Neutrophil (primary cell): ENCODE data around the gene CHAD.

Experiments
- H3K27ac ChIP-seq: fragments of 200-600 bp; sonication (generic); 2 replicates; pipeline ENCODE4 v1.5.1; 2016; ENCODE audit warnings: mild to moderate bottlenecking, moderate library complexity
- H3K27me3 ChIP-seq: fragments of 200-600 bp; sonication (generic); 2 replicates; pipeline ENCODE4 v1.6.0; 2016; ENCODE audit warnings: mild to moderate bottlenecking
- H3K36me3 ChIP-seq: fragments of 200-600 bp; sonication (generic); 2 replicates; pipeline ENCODE4 v1.5.1; 2017
- H3K4me1 ChIP-seq, 2 experiments: fragments of 200-600 bp in 1 of 2; sonication (generic) in 1 of 2; 1 replicate in 1 of 2; 2 replicates in 1 of 2; pipeline versions ENCODE4 v1.5.1 to v1.6.1; 2013 to 2016; ENCODE audit warnings: low read depth in 1 of 2, low read length in 1 of 2, mild to moderate bottlenecking in 1 of 2, moderate library complexity in 1 of 2; ENCODE audit not compliant: control insufficient read depth in 1 of 2, insufficient read depth in 1 of 2
- H3K4me3 ChIP-seq, 2 experiments: fragments of 200-600 bp in 1 of 2; sonication (generic) in 1 of 2; 1 replicate in 1 of 2; 2 replicates in 1 of 2; pipeline ENCODE4 v1.5.1; 2013 to 2016; ENCODE audit warnings: low read depth in 1 of 2, low read length in 1 of 2, mild to moderate bottlenecking in 1 of 2, moderate library complexity in 1 of 2
- H3K9me3 ChIP-seq: fragments of 200-600 bp; sonication (generic); 2 replicates; pipeline ENCODE4 v1.5.1; 2016
- TF ChIP-seq, protein P1 (sequence below): fragments of 200-600 bp; sonication (generic); IDR thresholded peaks from 2 replicates; pipeline ENCODE4 v1.5.1; 2016; ENCODE audit warnings: antibody characterized with exemption

Gene CHAD

DNA sequence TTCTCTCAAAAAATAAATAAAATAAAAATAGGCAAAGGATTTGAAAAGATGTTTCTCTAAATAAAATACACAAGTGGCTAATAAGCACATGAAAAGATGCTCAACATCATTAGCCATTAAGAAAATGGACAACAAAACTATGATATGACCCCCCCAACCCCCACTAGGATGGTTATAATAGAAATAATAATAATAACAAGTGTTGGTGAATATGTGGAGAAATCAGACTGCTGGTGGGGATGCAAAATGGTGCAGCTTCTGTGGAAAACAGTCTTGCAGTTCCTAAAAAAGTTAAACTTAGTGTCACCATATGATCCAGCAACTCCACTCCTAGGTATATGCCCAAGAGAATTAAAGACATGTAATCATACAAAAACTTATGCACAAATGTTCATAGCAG lies 30.6 kb upstream of the CHAD start:
- Histone ChIP-seq H3K4me1 (peaks cover 0 to 5% of the 10 kb centered on the region in 2 experiments), H3K27ac (no peak overlapping the region)
- TF ChIP-seq, protein P1, sequence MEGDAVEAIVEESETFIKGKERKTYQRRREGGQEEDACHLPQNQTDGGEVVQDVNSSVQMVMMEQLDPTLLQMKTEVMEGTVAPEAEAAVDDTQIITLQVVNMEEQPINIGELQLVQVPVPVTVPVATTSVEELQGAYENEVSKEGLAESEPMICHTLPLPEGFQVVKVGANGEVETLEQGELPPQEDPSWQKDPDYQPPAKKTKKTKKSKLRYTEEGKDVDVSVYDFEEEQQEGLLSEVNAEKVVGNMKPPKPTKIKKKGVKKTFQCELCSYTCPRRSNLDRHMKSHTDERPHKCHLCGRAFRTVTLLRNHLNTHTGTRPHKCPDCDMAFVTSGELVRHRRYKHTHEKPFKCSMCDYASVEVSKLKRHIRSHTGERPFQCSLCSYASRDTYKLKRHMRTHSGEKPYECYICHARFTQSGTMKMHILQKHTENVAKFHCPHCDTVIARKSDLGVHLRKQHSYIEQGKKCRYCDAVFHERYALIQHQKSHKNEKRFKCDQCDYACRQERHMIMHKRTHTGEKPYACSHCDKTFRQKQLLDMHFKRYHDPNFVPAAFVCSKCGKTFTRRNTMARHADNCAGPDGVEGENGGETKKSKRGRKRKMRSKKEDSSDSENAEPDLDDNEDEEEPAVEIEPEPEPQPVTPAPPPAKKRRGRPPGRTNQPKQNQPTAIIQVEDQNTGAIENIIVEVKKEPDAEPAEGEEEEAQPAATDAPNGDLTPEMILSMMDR = no peak

GRCh38 chr17:50498021-50498874 lies 29.6 kb upstream of the CHAD start:
- Histone ChIP-seq H3K4me3 (no peak overlapping the region), H3K4me1 (no peaks in the 10 kb centered on the region), H3K27me3 (peaks cover 5% of the 10 kb centered on the region), H3K36me3 (no peaks in the 10 kb centered on the region), H3K27ac (no peak overlapping the region), H3K9me3 (no peaks in the 10 kb centered on the region)
- TF ChIP-seq, protein P1 = no peak

More for the DNA sequence above, 30.6 kb upstream of the CHAD start:
- no peak overlapping the region for H3K4me3 ChIP-seq
- no peaks in the 10 kb centered on the region for H3K9me3 ChIP-seq
- H3K36me3 ChIP-seq = no peaks in the 10 kb centered on the region
- H3K27me3 ChIP-seq = peaks cover 13% of the 10 kb centered on the region

DNA sequence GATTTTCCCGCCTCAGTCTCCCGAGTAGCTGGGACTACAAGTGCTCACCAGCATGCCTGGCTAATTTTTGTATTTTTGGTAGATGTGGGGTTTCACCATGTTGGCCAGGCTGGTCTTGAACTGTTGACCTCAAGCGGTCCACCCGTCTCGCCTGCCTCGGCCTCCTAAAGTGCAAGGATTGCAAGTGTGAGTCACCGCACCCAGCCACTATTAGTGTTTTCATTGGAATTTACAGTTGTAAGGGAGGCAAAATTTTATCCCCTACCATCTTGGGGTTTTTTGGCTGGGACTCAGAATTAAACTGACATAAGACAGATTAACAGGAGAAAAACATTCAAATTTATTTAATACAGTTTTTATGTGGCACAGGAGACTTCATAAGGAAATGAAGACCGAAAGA lies 27.2 kb upstream of the CHAD start:
- H3K9me3 ChIP-seq = no peaks in the 10 kb centered on the region
- no peak overlapping the region for H3K27ac ChIP-seq
- H3K27me3 ChIP-seq = no peaks in the 10 kb centered on the region
- H3K4me3 ChIP-seq = no peak overlapping the region
- TF ChIP-seq, protein P1 = no peak
- H3K4me1 ChIP-seq = no peaks in the 10 kb centered on the region
- no peaks in the 10 kb centered on the region for H3K36me3 ChIP-seq

GRCh38 chr17:50495217-50495823 lies 26.6 kb upstream of the CHAD start:
- TF ChIP-seq, protein P1 = no peak
- H3K4me3 ChIP-seq = no peak overlapping the region
- H3K36me3 ChIP-seq = no peaks in the 10 kb centered on the region
- H3K27ac ChIP-seq = no peak overlapping the region
- H3K27me3 ChIP-seq = no peaks in the 10 kb centered on the region
- H3K9me3 ChIP-seq = no peaks in the 10 kb centered on the region
- H3K4me1 ChIP-seq = no peaks in the 10 kb centered on the region

DNA sequence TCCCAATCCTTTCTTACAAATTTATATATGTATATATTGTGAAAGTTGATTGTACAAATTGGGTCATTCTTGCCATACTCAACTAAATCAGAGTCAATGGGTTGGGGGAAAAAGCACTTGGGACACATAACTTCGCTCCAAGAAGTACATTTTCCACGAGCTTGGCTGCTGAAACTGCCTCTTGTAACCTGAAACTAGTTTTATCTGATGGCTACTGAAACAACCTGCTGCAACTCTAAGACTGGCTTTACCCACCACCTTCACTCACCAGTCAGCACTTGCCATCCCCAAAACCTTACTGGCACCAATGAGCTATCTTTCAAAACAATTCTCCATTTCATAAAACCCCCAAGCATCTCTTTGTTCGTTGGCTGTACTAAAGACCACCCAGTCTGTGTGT lies 25.1 kb upstream of the CHAD start:
- Histone ChIP-seq H3K9me3 (no peaks in the 10 kb centered on the region), H3K4me3 (no peak overlapping the region), H3K36me3 (no peaks in the 10 kb centered on the region), H3K27me3 (no peaks in the 10 kb centered on the region), H3K4me1 (no peaks in the 10 kb centered on the region), H3K27ac (no peak overlapping the region)
- TF ChIP-seq, protein P1 = no peak
